ELF-1 (cell line): ENCODE measurements around the gene HMHB1.
A peak's percentile ranks its signal among the peaks of the same experiment; 100 is the strongest.

Experiments used
- DNase-seq: peaks from one replicate; pipeline ENCODE4 v3.0.0-alpha.2; 2016; ENCODE audit warnings: low read depth, low spot score

The HMHB1 gene

GRCh38 chr5:143812085-143812705 is at the start of gene HMHB1:
Gene HMHB1 (plus strand): TSS chr5:143812161.
- no peak for DNase-seq

GRCh38 chr5:143762636-143763220 is 49.2 kb upstream of the HMHB1 start:
- DNase-seq, result no peak

GRCh38 chr5:143767162-143767561 is 44.8 kb upstream of the HMHB1 start:
- no peak for DNase-seq

GRCh38 chr5:143769026-143769786 is 42.8 kb upstream of the HMHB1 start:
- no peak for DNase-seq

GRCh38 chr5:143770450-143770849 is 41.5 kb upstream of the HMHB1 start:
- DNase-seq, result no peak

- no peak for DNase-seq
Observed at GRCh38 chr5:143771189-143771588, 40.8 kb upstream of the HMHB1 start.

- DNase-seq, result no peak
Observed at GRCh38 chr5:143771602-143772001, 40.4 kb upstream of the HMHB1 start.

GRCh38 chr5:143772621-143773020 is 39.3 kb upstream of the HMHB1 start:
- DNase-seq, result no peak

GRCh38 chr5:143775258-143775657 is 36.7 kb upstream of the HMHB1 start:
- DNase-seq, result no peak

GRCh38 chr5:143776951-143777350 is 35.0 kb upstream of the HMHB1 start:
- no peak for DNase-seq

GRCh38 chr5:143779506-143779905 is 32.5 kb upstream of the HMHB1 start:
- DNase-seq, result no peak

- DNase-seq, result no peak
Observed at GRCh38 chr5:143781993-143782520, 29.9 kb upstream of the HMHB1 start.

- DNase-seq, result peak; percentile 75
Observed at GRCh38 chr5:143782588-143783386, 29.2 kb upstream of the HMHB1 start.

GRCh38 chr5:143788401-143788800 is 23.6 kb upstream of the HMHB1 start:
- no peak for DNase-seq

GRCh38 chr5:143790457-143791112 is 21.4 kb upstream of the HMHB1 start:
- DNase-seq, result no peak

- DNase-seq, result no peak
Observed at GRCh38 chr5:143791848-143792731, 19.9 kb upstream of the HMHB1 start.

GRCh38 chr5:143793249-143793648 is 18.7 kb upstream of the HMHB1 start:
- no peak for DNase-seq

- no peak for DNase-seq
Observed at GRCh38 chr5:143796125-143796524, 15.8 kb upstream of the HMHB1 start.

- DNase-seq, result no peak
Observed at GRCh38 chr5:143796753-143797152, 15.2 kb upstream of the HMHB1 start.

GRCh38 chr5:143800715-143801114 is 11.2 kb upstream of the HMHB1 start:
- DNase-seq, result no peak
